ENCODE data around the gene PAN3. TPM values are rescaled to one million over a fixed set of nuclear protein-coding genes. Genes with fewer than 3 reads are reported as not detected.
A peak's percentile ranks its signal among the peaks of the same experiment; 100 is the strongest.

Gene PAN3, protein sequence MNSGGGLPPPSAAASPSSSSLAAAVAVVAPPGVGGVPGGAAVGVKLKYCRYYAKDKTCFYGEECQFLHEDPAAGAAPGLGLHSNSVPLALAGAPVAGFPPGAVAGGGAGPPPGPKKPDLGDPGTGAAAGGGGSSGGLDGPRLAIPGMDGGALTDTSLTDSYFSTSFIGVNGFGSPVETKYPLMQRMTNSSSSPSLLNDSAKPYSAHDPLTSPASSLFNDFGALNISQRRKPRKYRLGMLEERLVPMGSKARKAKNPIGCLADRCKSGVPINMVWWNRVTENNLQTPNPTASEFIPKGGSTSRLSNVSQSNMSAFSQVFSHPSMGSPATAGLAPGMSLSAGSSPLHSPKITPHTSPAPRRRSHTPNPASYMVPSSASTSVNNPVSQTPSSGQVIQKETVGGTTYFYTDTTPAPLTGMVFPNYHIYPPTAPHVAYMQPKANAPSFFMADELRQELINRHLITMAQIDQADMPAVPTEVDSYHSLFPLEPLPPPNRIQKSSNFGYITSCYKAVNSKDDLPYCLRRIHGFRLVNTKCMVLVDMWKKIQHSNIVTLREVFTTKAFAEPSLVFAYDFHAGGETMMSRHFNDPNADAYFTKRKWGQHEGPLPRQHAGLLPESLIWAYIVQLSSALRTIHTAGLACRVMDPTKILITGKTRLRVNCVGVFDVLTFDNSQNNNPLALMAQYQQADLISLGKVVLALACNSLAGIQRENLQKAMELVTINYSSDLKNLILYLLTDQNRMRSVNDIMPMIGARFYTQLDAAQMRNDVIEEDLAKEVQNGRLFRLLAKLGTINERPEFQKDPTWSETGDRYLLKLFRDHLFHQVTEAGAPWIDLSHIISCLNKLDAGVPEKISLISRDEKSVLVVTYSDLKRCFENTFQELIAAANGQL
- total RNA-seq, result 34.5 TPM

DNA sequence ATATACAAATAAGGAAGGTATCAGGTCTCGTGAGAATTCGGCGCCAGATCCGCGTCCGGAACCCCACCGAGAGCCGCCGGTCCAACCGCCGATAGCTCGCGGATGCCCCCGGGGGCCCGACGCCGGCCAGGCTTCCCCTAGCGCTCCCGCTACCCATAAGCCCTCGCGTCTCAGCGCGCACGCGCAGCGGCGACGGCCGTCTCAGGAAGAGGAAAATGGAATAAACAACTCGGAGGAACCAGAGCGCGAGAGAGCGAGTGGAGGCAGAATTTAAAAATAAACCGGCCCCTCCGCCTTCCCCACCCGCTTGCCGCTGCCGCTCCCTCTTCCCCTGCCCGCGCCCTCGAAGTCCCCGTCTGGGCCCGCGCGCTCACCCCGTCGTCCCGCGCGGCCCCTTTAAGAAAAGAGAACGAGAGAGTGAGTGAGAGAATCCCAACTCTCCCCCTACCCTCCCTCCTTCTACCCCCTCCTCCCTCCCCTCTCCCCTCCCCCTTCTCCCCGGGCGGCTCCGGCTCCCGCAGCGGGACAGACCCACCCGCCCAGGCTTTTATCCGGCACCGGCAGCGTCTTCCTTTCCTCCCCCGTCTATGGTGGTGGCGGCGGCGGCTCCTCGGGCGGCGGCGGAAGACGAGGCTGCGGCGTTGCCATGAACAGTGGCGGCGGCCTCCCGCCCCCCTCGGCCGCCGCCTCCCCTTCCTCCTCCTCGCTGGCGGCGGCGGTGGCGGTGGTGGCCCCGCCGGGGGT, at the start of gene PAN3:
TSS of gene PAN3 (plus strand) at position 534 of the 744 bp plus-strand sequence. CDS start at position 647, 113 bp downstream.
- intact Hi-C loops (cut with DNase I), result loop anchor here (2.0 to 10.0 kb wide), 5 partner anchors 516 to 1153 kb away; partner anchors contain the start of genes LNX2, POLR1D, POMP and RASL11A
- TF ChIP-seq, protein P1, sequence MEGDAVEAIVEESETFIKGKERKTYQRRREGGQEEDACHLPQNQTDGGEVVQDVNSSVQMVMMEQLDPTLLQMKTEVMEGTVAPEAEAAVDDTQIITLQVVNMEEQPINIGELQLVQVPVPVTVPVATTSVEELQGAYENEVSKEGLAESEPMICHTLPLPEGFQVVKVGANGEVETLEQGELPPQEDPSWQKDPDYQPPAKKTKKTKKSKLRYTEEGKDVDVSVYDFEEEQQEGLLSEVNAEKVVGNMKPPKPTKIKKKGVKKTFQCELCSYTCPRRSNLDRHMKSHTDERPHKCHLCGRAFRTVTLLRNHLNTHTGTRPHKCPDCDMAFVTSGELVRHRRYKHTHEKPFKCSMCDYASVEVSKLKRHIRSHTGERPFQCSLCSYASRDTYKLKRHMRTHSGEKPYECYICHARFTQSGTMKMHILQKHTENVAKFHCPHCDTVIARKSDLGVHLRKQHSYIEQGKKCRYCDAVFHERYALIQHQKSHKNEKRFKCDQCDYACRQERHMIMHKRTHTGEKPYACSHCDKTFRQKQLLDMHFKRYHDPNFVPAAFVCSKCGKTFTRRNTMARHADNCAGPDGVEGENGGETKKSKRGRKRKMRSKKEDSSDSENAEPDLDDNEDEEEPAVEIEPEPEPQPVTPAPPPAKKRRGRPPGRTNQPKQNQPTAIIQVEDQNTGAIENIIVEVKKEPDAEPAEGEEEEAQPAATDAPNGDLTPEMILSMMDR (IDR thresholded peaks at IDR 0.05), result peak in 1 of 3 experiments; percentile 10
- no peaks in the 10 kb centered on the region for H3K36me3 ChIP-seq

DNA sequence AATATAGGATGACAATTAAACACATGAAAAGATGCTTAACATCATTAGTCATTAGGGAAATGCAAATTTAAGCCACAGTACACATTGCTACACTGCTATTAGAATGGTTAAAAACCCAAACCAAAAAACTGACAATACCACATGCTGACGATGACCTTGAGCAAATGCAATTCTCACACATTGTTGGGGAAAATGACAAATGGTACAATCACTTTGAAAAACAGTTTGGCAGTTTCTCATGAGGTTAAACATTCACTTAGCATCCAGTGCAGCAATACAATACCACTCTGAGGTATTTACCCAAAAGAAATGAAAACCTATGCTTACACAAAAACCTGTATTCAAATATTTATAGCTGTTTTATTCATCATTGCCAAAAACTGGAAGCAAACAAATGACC, 49.3 kb upstream of the PAN3 start:
- Histone ChIP-seq H3K4me3 (no peak overlapping the region), H3K36me3 (no peaks in the 10 kb centered on the region), H3K27ac (no peak overlapping the region), H3K27me3 (no peaks in the 10 kb centered on the region), H3K4me1 (no peaks in the 10 kb centered on the region), H3K9me3 (no peaks in the 10 kb centered on the region)
- DNase-seq (ENCODE audit: low spot score in 2 of 2), result no peak
- intact Hi-C loops (cut with DNase I), result no loop called here
- TF ChIP-seq, protein P1 (IDR thresholded peaks at IDR 0.05), result no peak

More for the DNA sequence above, at the start of gene PAN3:
- Histone ChIP-seq H3K27me3 (no peaks in the 10 kb centered on the region), H3K9me3 (no peaks in the 10 kb centered on the region), H3K4me3 (peak within 1 kb of the TSS; percentile 81 to 95), H3K27ac (peak within 1 kb of the TSS; percentile 90 to 100), H3K4me1 (peaks cover 0 to 16% of the 10 kb centered on the region in 2 donors)
- peak; percentile 72 to 96 for DNase-seq (ENCODE audit: low spot score in 2 of 2)

DNA sequence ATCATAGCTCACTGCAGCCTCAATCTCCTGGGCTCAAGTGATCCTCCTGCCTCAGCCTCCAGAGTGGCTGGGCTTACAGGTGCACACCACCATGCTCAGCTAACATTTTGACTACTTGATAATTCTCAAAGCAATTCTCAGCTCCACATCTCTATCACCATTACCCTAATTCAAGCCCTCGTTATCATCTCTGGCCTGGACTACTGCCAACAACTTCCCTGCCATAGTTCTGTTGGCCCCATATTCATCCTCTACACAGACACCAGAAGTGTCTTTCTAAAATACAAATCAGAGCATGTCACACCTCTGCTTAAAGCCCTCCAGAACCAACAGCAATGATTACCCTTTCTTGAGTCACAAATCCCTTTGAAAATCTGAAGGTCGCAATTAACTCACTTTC, 45.9 kb upstream of the PAN3 start:
- Histone ChIP-seq H3K4me3 (no peak overlapping the region), H3K27me3 (no peaks in the 10 kb centered on the region), H3K27ac (no peak overlapping the region), H3K9me3 (no peaks in the 10 kb centered on the region), H3K4me1 (no peaks in the 10 kb centered on the region), H3K36me3 (no peaks in the 10 kb centered on the region)
- intact Hi-C loops (cut with DNase I), result no loop called here
- TF ChIP-seq, protein P1 (IDR thresholded peaks at IDR 0.05), result no peak
- no peak for DNase-seq (ENCODE audit: low spot score in 2 of 2)

DNA sequence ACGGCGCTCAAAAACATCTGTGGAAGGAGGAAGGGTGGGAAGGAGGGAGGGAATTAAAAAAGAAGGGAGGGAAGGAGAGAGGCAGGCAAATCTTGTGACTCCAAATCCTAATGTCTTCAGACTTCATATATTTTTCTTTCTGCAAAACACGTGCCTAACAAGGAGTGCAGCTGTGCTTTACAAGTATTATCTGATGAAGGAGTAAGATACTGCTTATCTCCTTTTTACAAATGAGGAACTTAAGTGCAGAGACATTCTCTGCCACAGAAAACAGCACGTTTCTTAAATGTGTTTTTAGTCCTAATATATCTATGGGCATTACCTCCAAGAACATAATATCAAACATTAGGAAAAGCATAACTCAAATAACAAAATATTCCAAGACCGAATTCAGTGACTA, 44.5 kb upstream of the PAN3 start:
- intact Hi-C loops (cut with DNase I), result no loop called here
- Histone ChIP-seq H3K9me3 (no peaks in the 10 kb centered on the region), H3K36me3 (no peaks in the 10 kb centered on the region), H3K4me3 (no peak overlapping the region), H3K27ac (no peak overlapping the region), H3K4me1 (no peaks in the 10 kb centered on the region), H3K27me3 (no peaks in the 10 kb centered on the region)
- TF ChIP-seq, protein P1 (IDR thresholded peaks at IDR 0.05), result no peak
- no peak for DNase-seq (ENCODE audit: low spot score in 2 of 2)

DNA sequence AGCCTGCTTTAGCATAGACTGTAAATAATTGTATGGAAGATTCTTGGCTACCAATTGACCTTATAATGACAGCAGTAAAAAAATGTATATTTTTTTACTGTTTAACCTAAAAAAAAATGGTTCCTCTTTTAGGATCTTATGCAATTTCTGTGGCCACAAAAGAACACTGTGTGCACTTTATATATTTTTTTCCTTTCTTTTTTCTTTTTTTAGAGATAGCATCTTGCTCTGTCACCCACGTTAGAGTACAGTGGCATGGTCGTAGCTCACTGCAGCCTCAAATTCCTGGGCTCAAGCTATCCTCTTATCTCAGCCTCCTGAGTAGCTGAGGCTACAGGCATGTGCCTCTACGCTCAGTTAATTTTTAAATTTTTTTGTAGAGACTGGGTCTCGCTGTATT, 44.0 kb upstream of the PAN3 start:
- intact Hi-C loops (cut with DNase I), result no loop called here
- DNase-seq (ENCODE audit: low spot score in 2 of 2), result no peak
- Histone ChIP-seq H3K4me3 (no peak overlapping the region), H3K4me1 (no peaks in the 10 kb centered on the region), H3K27me3 (no peaks in the 10 kb centered on the region), H3K9me3 (no peaks in the 10 kb centered on the region), H3K27ac (no peak overlapping the region), H3K36me3 (no peaks in the 10 kb centered on the region)
- TF ChIP-seq, protein P1 (IDR thresholded peaks at IDR 0.05), result no peak
